ENCODE measurements around the gene GRM7. TPM values are rescaled to one million over a fixed set of nuclear protein-coding genes. Genes with fewer than 3 reads are reported as not detected.

The GRM7 gene
- total and polyA plus RNA-seq, 2 of the 4 experiments (the other 2 are of a cell fraction), result not detected

DNA sequence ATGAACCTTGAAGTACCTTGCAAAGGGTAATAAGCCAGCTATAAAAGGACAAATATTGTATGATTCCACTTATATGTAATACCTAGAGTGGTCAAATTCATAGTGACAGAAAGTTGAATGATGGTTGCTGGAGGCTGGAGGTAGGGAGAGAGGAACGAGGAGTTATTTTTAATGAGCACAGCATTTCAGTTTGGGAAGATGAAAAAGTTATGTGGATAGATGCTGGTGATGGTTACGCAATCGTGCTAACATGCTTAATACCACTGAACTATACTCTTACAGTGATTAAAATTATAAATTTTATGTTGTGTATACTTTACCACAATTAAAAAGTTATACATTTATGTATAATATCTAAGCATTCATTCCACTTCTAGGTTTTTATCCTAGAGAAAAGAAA lies 168.6 kb downstream of the GRM7 start:
- Histone ChIP-seq H2BK15ac (ENCODE audit: low read depth, low read length) (no peak overlapping the region), H3K9me3 (ENCODE audit: control insufficient read depth, insufficient read depth, low read length) (peaks cover 5% of the 10 kb centered on the region), H4K91ac (ENCODE audit: insufficient read depth, low read depth, low read length) (no peak overlapping the region), H4K20me1 (ENCODE audit: insufficient read depth, low read length) (no peaks in the 10 kb centered on the region), H3K4me1 (ENCODE audit: control insufficient read depth, insufficient read depth, low read length) (no peaks in the 10 kb centered on the region), H3K9ac (ENCODE audit: low read depth, low read length) (no peak overlapping the region), H3K4me3 (ENCODE audit: insufficient read depth, low read depth, low read length) (no peak overlapping the region), H4K5ac (ENCODE audit: low read depth, low read length) (no peak overlapping the region), H3K14ac (replicated peaks; ENCODE audit: low read depth, low read length) (no peak overlapping the region), H3K56ac (ENCODE audit: extremely low read depth, insufficient read depth, low read length) (no peak overlapping the region), H3K23ac (ENCODE audit: low read depth, low read length) (no peak overlapping the region), H2AK9ac (replicated peaks; ENCODE audit: low read depth, low read length, poor library complexity) (no peak overlapping the region), H2BK120ac (ENCODE audit: low read depth, low read length) (no peak overlapping the region), H3K4me2 (ENCODE audit: low read depth, low read length) (no peak overlapping the region), H2BK5ac (ENCODE audit: low read depth, low read length, poor library complexity, severe bottlenecking) (no peak overlapping the region), H2AK5ac (ENCODE audit: low read depth, low read length) (no peak overlapping the region), H3K9me1 (ENCODE audit: insufficient read depth, low read length) (no peaks in the 10 kb centered on the region), H3K36me3 (ENCODE audit: control insufficient read depth, insufficient read depth, low read length) (no peaks in the 10 kb centered on the region), H2BK20ac (ENCODE audit: low read depth, low read length) (no peak overlapping the region), H2AFZ (replicated peaks; ENCODE audit: low read length, poor library complexity) (no peak overlapping the region), H3K27ac (ENCODE audit: insufficient read depth, low read length) (no peak overlapping the region), H3K18ac (ENCODE audit: low read depth, low read length) (no peak overlapping the region), H3K4ac (ENCODE audit: low read depth, low read length) (no peak overlapping the region), H4K8ac (ENCODE audit: low read depth in 2 of 2, low read length in 2 of 2) (no peak overlapping the region), H3K79me1 (ENCODE audit: low read depth in 1 of 2, low read length in 2 of 2) (no peaks in the 10 kb centered on the region), H3K27me3 (ENCODE audit: control insufficient read depth, insufficient read depth, low read length) (no peaks in the 10 kb centered on the region)
- no CpG with 5 or more reads among the region's 3 CpGs for WGBS, 2 experiments (ENCODE audit: extremely low coverage in 2 of 2, insufficient read length in 1 of 2)
- POLR2A ChIA-PET (ENCODE audit: unreplicated experiment), result no interaction called here
- in situ Hi-C loops (cut with MboI; ENCODE audit: low sequenced_read_pairs), result no loop called here
- no peak for TF ChIP-seq RAD21 (IDR thresholded peaks at IDR 0.05; ENCODE audit: low read length)
- no peak for TF ChIP-seq RCOR1 (IDR thresholded peaks at IDR 0.05; ENCODE audit: insufficient replicate concordance, low read length)
- TF ChIP-seq, protein P1, sequence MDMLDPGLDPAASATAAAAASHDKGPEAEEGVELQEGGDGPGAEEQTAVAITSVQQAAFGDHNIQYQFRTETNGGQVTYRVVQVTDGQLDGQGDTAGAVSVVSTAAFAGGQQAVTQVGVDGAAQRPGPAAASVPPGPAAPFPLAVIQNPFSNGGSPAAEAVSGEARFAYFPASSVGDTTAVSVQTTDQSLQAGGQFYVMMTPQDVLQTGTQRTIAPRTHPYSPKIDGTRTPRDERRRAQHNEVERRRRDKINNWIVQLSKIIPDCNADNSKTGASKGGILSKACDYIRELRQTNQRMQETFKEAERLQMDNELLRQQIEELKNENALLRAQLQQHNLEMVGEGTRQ (IDR thresholded peaks at IDR 0.05; ENCODE audit: low read depth, low read length), result no peak
- no peak for TF ChIP-seq RFX5 (IDR thresholded peaks at IDR 0.05; ENCODE audit: low read depth, low read length)
- peak; percentile 82 for TF ChIP-seq CEBPB (IDR thresholded peaks at IDR 0.05; ENCODE audit: low read depth, low read length)
- TF ChIP-seq POLR2A (IDR thresholded peaks at IDR 0.05; ENCODE audit: low read depth, low read length), result no peak
- no peak for TF ChIP-seq MXI1 (IDR thresholded peaks at IDR 0.05; ENCODE audit: borderline replicate concordance, low read depth, low read length)
- DNase-seq, result no peak
- CTCF ChIA-PET, result no interaction called here
- dilution Hi-C loops (cut with HindIII; ENCODE audit: low sequenced_read_pairs, unreplicated experiment), result no loop called here
- intact Hi-C loops (cut with micrococcal nuclease), result no loop called here
- no TSS peak for BruUV-seq (replicated peaks)
- no peak for ATAC-seq (ENCODE audit: low read depth)

Measured in IMR-90 (cell line).